ENCODE measurements around the gene ARFIP2. TPM values are rescaled to one million over a fixed set of nuclear protein-coding genes. Genes with fewer than 3 reads are reported as not detected.

ARFIP2 gene
- total and polyA plus RNA-seq, 10 of the 15 experiments (the other 5 are each of a cell fraction or from before 2014, with no cell fraction given), result 11.7 to 59.8 (median 48.0) TPM

- Histone ChIP-seq H2AFZ (ENCODE audit: control insufficient read depth, low read depth, low read length) (no peak overlapping the region), H3K4me3 (no peak overlapping the region), H3K9me3 (replicated peaks; ENCODE audit: control insufficient read depth, insufficient read depth, low read length) (no peaks in the 10 kb centered on the region), H3K27ac (ENCODE audit: control insufficient read depth, insufficient read depth) (no peak overlapping the region), H3K4me2 (ENCODE audit: control insufficient read depth, insufficient read depth) (no peak overlapping the region), H3K36me3 (ENCODE audit: control insufficient read depth in 2 of 2, insufficient read depth in 2 of 2, low read length in 1 of 2) (peaks cover 1 to 13% of the 10 kb centered on the region in 2 experiments; a peak in 3 of 4 replicates), H3K4me1 (ENCODE audit: control insufficient read depth, insufficient read depth, low read length) (peaks cover 14% of the 10 kb centered on the region), H3K27me3 (replicated peaks in 1 of 2; ENCODE audit: control insufficient read depth in 2 of 2, insufficient read depth in 2 of 2, low read length in 1 of 2) (no peaks in the 10 kb centered on the region), H3K9ac (ENCODE audit: control insufficient read depth, insufficient read depth, low read length) (no peak overlapping the region), H3K79me2 (ENCODE audit: control insufficient read depth, insufficient read depth, low read length) (peaks cover 19% of the 10 kb centered on the region), H4K20me1 (ENCODE audit: control insufficient read depth, insufficient read depth) (no peaks in the 10 kb centered on the region)
- no peak for ATAC-seq
- DNase-seq (ENCODE audit: low read depth, low spot score), result no peak
- intact Hi-C loops (cut with micrococcal nuclease; ENCODE audit: unreplicated experiment), result no loop called here
- ChIA-PET CTCF (interaction anchor here (0.8 to 2.2 kb wide), 3 partner anchors 9 to 97 kb away, joined by 3 to 8 read pairs (median 3); no protein-coding TSS in a partner anchor), POLR2A (no interaction called here), SMC1A (ENCODE audit: uncharacterized antibody, unreplicated experiment) (interaction anchor here (0.6 to 1.8 kb wide), 3 partner anchors 8 to 29 kb away, joined by 3 to 4 read pairs (median 4); no protein-coding TSS in a partner anchor), RAD21 (ENCODE audit: unreplicated experiment) (no interaction called here)
- FAIRE-seq, result no peak
- in situ Hi-C loops (cut with MboI), result no loop called here
- BruUV-seq (replicated peaks), result no TSS peak
- 99% methylated on average over 4 of the region's 4 CpGs for WGBS (ENCODE audit: insufficient coverage, insufficient replicate concordance, low lambda C conversion rate, missing lambda C conversion rate)
- no peak for TF ChIP-seq ZBTB11 (CRISPR knock-in tag; IDR thresholded peaks at IDR 0.05)
- TF ChIP-seq JUNB (IDR thresholded peaks at IDR 0.05), result no peak
- TF ChIP-seq ZSCAN29 (IDR thresholded peaks at IDR 0.05), result no peak
These were observed 4.6 kb downstream of the ARFIP2 start for GRCh38 chr11:6476571-6476970.

- intact Hi-C loops (cut with micrococcal nuclease; ENCODE audit: unreplicated experiment) (no loop called here), in situ Hi-C loops (cut with MboI) (no loop called here)
- Histone ChIP-seq H3K27ac (ENCODE audit: control insufficient read depth, insufficient read depth) (no peak overlapping the region), H3K9ac (ENCODE audit: control insufficient read depth, insufficient read depth, low read length) (no peak overlapping the region), H4K20me1 (ENCODE audit: control insufficient read depth, insufficient read depth) (no peaks in the 10 kb centered on the region), H3K4me1 (ENCODE audit: control insufficient read depth, insufficient read depth, low read length) (peaks cover 14% of the 10 kb centered on the region), H3K27me3 (replicated peaks in 1 of 2; ENCODE audit: control insufficient read depth in 2 of 2, insufficient read depth in 2 of 2, low read length in 1 of 2) (no peaks in the 10 kb centered on the region), H3K79me2 (ENCODE audit: control insufficient read depth, insufficient read depth, low read length) (peaks cover 15% of the 10 kb centered on the region), H3K36me3 (ENCODE audit: control insufficient read depth in 2 of 2, insufficient read depth in 2 of 2, low read length in 1 of 2) (peaks cover 1 to 13% of the 10 kb centered on the region in 2 experiments; a peak in 3 of 4 replicates), H3K9me3 (replicated peaks; ENCODE audit: control insufficient read depth, insufficient read depth, low read length) (no peaks in the 10 kb centered on the region), H3K4me2 (ENCODE audit: control insufficient read depth, insufficient read depth) (no peak overlapping the region), H3K4me3 (no peak overlapping the region), H2AFZ (ENCODE audit: control insufficient read depth, low read depth, low read length) (no peak overlapping the region)
- RAD21 ChIA-PET (ENCODE audit: unreplicated experiment), result no interaction called here
- 90% methylated on average over 5 of the region's 5 CpGs for whole genome bisulfite sequencing (ENCODE audit: insufficient coverage, insufficient replicate concordance, low lambda C conversion rate, missing lambda C conversion rate)
- ATAC-seq (no peak), DNase-seq (ENCODE audit: low read depth, low spot score) (no peak), FAIRE-seq (no peak)
- CTCF ChIA-PET, result interaction anchor here (0.8 to 2.2 kb wide), 6 partner anchors 9 to 271 kb away, joined by 3 to 8 read pairs (median 3); no protein-coding TSS in a partner anchor
- POLR2A ChIA-PET, result no interaction called here
- TF ChIP-seq PKNOX1 (IDR thresholded peaks at IDR 0.05) (no peak), SREBF1 (IDR thresholded peaks at IDR 0.05; ENCODE audit: low read length) (no peak), YY1 (IDR thresholded peaks at IDR 0.05; ENCODE audit: low read depth, low read length) (no peak)
- SMC1A ChIA-PET (ENCODE audit: uncharacterized antibody, unreplicated experiment), result interaction anchor here (0.6 to 2.4 kb wide), 4 partner anchors 8 to 97 kb away, joined by 3 to 8 read pairs (median 4); no protein-coding TSS in a partner anchor
- BruUV-seq (replicated peaks), result no TSS peak
These were observed 5.2 kb downstream of the ARFIP2 start for GRCh38 chr11:6475936-6476335.

All from GM12878 (cell line).